Nephron (organoid): ENCODE measurements around the gene NAXE.

Experiments used
- H3K27ac Mint-ChIP-seq, 3 experiments: 2 replicates each; pipeline ENCODE4 v1.8.0; 2020; ENCODE audit warnings: mixed read lengths in 3 of 3, mild to moderate bottlenecking in 2 of 3, moderate library complexity in 1 of 3
- H3K27me3 Mint-ChIP-seq: 2 replicates; pipeline ENCODE4 v1.8.0; 2021; ENCODE audit warnings: low read depth, mild to moderate bottlenecking, moderate library complexity, mixed read lengths
- H3K36me3 Mint-ChIP-seq: 2 replicates; pipeline ENCODE4 v1.8.0; 2020; ENCODE audit warnings: low read depth, mixed read lengths
- H3K4me1 Mint-ChIP-seq: 2 replicates; pipeline ENCODE4 v1.8.0; 2020; ENCODE audit warnings: mixed read lengths
- H3K4me3 Mint-ChIP-seq, 3 experiments: 2 replicates each; pipeline ENCODE4 v1.8.0; 2020; ENCODE audit warnings: mild to moderate bottlenecking in 3 of 3, mixed read lengths in 3 of 3, moderate library complexity in 2 of 3
- H3K9me3 Mint-ChIP-seq: 2 replicates; pipeline ENCODE4 v1.8.0; 2020; ENCODE audit warnings: mixed read lengths
- TF ChIP-seq, protein P1 (sequence below), 3 experiments: fragments of 200-600 bp; sonication (generic); IDR thresholded peaks; one replicate each; pipeline ENCODE4 v1.5.0; 2021; ENCODE audit warnings: antibody characterized with exemption in 3 of 3; ENCODE audit not compliant: unreplicated experiment in 3 of 3

Gene NAXE

DNA sequence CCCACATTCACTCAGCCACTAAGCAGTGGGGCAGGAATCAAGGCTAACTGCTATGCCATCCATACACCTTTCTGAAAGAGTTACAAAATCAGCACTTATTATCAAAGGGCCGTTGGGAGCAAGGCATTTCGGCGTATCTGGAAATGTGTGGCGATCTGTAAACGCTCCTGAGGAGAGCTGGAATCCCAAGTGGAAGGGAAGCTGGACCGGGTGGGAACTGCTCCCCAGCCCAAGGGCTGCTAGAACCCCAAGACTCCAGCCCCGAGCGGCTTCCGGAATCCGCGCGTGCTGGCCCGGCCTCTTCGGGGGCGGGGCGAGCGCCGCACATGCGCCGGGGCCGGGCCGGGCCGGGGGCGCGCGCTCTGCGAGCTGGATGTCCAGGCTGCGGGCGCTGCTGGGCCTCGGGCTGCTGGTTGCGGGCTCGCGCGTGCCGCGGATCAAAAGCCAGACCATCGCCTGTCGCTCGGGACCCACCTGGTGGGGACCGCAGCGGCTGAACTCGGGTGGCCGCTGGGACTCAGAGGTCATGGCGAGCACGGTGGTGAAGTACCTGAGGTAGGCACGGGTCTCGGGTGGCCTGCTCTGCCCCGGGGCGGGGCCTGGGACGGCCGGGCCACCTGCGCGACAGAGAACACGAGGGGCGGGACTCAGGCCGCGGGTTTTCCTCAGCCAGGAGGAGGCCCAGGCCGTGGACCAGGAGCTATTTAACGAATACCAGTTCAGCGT is at the start of gene NAXE:
Gene NAXE, plus strand, starts transcription at position 345 of the 726 bp plus-strand sequence. Its CDS starts 29 bp downstream, at position 374.
- TF ChIP-seq, protein P1, sequence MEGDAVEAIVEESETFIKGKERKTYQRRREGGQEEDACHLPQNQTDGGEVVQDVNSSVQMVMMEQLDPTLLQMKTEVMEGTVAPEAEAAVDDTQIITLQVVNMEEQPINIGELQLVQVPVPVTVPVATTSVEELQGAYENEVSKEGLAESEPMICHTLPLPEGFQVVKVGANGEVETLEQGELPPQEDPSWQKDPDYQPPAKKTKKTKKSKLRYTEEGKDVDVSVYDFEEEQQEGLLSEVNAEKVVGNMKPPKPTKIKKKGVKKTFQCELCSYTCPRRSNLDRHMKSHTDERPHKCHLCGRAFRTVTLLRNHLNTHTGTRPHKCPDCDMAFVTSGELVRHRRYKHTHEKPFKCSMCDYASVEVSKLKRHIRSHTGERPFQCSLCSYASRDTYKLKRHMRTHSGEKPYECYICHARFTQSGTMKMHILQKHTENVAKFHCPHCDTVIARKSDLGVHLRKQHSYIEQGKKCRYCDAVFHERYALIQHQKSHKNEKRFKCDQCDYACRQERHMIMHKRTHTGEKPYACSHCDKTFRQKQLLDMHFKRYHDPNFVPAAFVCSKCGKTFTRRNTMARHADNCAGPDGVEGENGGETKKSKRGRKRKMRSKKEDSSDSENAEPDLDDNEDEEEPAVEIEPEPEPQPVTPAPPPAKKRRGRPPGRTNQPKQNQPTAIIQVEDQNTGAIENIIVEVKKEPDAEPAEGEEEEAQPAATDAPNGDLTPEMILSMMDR (IDR thresholded peaks at IDR 0.05; ENCODE audit: unreplicated experiment in 3 of 3): no peak
- H3K9me3 Mint-ChIP-seq: no peaks in the 10 kb centered on the region
- no peaks in the 10 kb centered on the region for H3K27me3 Mint-ChIP-seq
- peak within 1 kb of the TSS; percentile 84 to 95 (median 90) for H3K4me3 Mint-ChIP-seq
- peak within 1 kb of the TSS; percentile 87 to 96 (median 93) for H3K27ac Mint-ChIP-seq
- H3K4me1 Mint-ChIP-seq: peaks cover 12% of the 10 kb centered on the region
- H3K36me3 Mint-ChIP-seq: peaks cover 14% of the 10 kb centered on the region

GRCh38 chr1:156543066-156543465 is 48.5 kb upstream of the NAXE start:
- TF ChIP-seq, protein P1 (IDR thresholded peaks at IDR 0.05; ENCODE audit: unreplicated experiment in 3 of 3): no peak
- H3K27ac Mint-ChIP-seq: no peak overlapping the region
- peaks cover 3% of the 10 kb centered on the region for H3K27me3 Mint-ChIP-seq
- H3K36me3 Mint-ChIP-seq: peaks cover 38% of the 10 kb centered on the region
- H3K9me3 Mint-ChIP-seq: no peaks in the 10 kb centered on the region
- H3K4me1 Mint-ChIP-seq: no peaks in the 10 kb centered on the region
- no peak overlapping the region for H3K4me3 Mint-ChIP-seq

GRCh38 chr1:156544592-156545102 is 46.9 kb upstream of the NAXE start:
- H3K4me1 Mint-ChIP-seq: no peaks in the 10 kb centered on the region
- H3K4me3 Mint-ChIP-seq: no peak overlapping the region
- TF ChIP-seq, protein P1 (IDR thresholded peaks at IDR 0.05; ENCODE audit: unreplicated experiment in 3 of 3): no peak
- H3K9me3 Mint-ChIP-seq: no peaks in the 10 kb centered on the region
- H3K27ac Mint-ChIP-seq: no peak overlapping the region
- H3K36me3 Mint-ChIP-seq: peaks cover 23% of the 10 kb centered on the region
- H3K27me3 Mint-ChIP-seq: peaks cover 3% of the 10 kb centered on the region

- TF ChIP-seq, protein P1 (IDR thresholded peaks at IDR 0.05; ENCODE audit: unreplicated experiment in 3 of 3): no peak
- H3K9me3 Mint-ChIP-seq: no peaks in the 10 kb centered on the region
- H3K4me1 Mint-ChIP-seq: no peaks in the 10 kb centered on the region
- no peak overlapping the region for H3K27ac Mint-ChIP-seq
- H3K36me3 Mint-ChIP-seq: peaks cover 17% of the 10 kb centered on the region
- peaks cover 3% of the 10 kb centered on the region for H3K27me3 Mint-ChIP-seq
- H3K4me3 Mint-ChIP-seq: no peak overlapping the region
These were observed 45.3 kb upstream of the NAXE start for GRCh38 chr1:156546267-156546666.

DNA sequence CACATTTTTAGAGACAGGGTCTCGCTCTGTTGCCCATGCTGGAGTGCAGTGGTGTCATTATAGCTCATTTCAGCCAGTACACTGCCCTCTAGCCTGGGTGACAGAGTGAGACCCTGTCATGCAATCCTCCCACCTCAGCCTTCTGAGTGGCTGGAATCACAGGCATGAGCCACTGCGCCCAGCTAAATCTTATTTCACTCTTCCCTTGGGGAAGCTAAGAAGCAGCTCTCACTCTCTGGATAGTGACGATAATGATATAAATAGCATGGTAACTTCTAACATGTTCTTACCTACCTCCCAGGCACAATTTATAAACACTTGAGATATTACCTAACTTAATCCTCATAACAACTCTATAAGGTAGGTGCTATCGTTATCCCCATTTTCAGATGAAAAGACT is 44.1 kb upstream of the NAXE start:
- TF ChIP-seq, protein P1 (IDR thresholded peaks at IDR 0.05; ENCODE audit: unreplicated experiment in 3 of 3): no peak
- Mint-ChIP-seq H3K9me3 (no peaks in the 10 kb centered on the region), H3K4me3 (no peak overlapping the region), H3K36me3 (peaks cover 16% of the 10 kb centered on the region), H3K27ac (no peak overlapping the region), H3K4me1 (no peaks in the 10 kb centered on the region), H3K27me3 (no peaks in the 10 kb centered on the region)

DNA sequence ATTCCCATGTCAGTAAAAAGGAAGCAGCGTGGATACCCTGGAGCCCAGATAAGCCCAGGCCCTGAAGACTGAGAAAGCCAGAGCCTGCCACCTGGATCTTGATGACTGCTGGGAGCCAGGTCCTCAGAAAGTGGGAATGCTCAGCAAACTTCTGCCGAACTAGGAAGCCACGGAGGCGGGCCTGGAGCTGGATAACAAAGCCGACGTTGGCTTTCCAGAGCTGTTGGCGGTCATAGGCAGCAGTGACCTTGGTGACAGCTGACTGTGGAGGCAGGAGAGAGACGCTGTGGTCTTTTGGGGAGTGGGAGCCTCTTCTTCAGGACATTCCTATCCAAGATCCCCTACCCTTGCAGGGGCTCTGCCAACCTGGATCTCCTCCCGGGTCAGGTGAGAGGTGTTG is 43.6 kb upstream of the NAXE start:
- Mint-ChIP-seq H3K36me3 (peaks cover 18% of the 10 kb centered on the region), H3K27me3 (no peaks in the 10 kb centered on the region), H3K9me3 (no peaks in the 10 kb centered on the region), H3K4me3 (no peak overlapping the region), H3K4me1 (no peaks in the 10 kb centered on the region), H3K27ac (no peak overlapping the region)
- TF ChIP-seq, protein P1 (IDR thresholded peaks at IDR 0.05; ENCODE audit: unreplicated experiment in 3 of 3): no peak
